SJCRH30 (cell line): Measurements from ENCODE around the gene ERN1. TPM values are rescaled to one million over a fixed set of nuclear protein-coding genes. Genes with fewer than 3 reads are reported as not detected.
"Not testable (repeated sequence)": the region's sequence is repeated elsewhere in the genome, so short reads cannot be mapped to it uniquely, and the experiment has no call there.

Experiments
- DNase-seq, 2 experiments: peaks; one replicate each; pipeline ENCODE4 v3.0.0-alpha.2; 2015 to 2020
- H3K27ac ChIP-seq: fragments of 250-450 bp; sonication (Bioruptor Pico); 2 replicates; pipeline ENCODE4 v1.5.1; 2020; ENCODE audit warnings: mild to moderate bottlenecking, moderate library complexity
- H3K27me3 ChIP-seq: fragments of 250-450 bp; sonication (Bioruptor Pico); 2 replicates; pipeline ENCODE4 v1.5.1; 2020; ENCODE audit warnings: mild to moderate bottlenecking, moderate library complexity
- H3K36me3 ChIP-seq: fragments of 250-450 bp; sonication (Bioruptor Pico); 2 replicates; pipeline ENCODE4 v1.5.1; 2020; ENCODE audit warnings: mild to moderate bottlenecking, moderate library complexity
- H3K4me1 ChIP-seq: fragments of 250-450 bp; sonication (Bioruptor Pico); 2 replicates; pipeline ENCODE4 v1.5.1; 2020; ENCODE audit warnings: mild to moderate bottlenecking, moderate library complexity
- H3K4me3 ChIP-seq: fragments of 250-450 bp; sonication (Bioruptor Pico); 2 replicates; pipeline ENCODE4 v1.5.1; 2020; ENCODE audit warnings: mild to moderate bottlenecking, moderate library complexity
- H3K9me3 ChIP-seq: fragments of 250-450 bp; sonication (Bioruptor Pico); replicated peaks from 2 replicates; pipeline ENCODE4 v1.5.1; 2020; ENCODE audit warnings: mild to moderate bottlenecking, moderate library complexity
- total RNA-seq: library from RNA; depleted of rRNA; stranded (reverse); fragments of >200 nt; shearing (Covaris generic); gene quantifications from 2 replicates; pipeline ENCODE4 v1.2.3, GENCODE V29; 2014

ERN1 gene
- total RNA-seq, 1 experiment from 2014 or later = 2.2 TPM

DNA sequence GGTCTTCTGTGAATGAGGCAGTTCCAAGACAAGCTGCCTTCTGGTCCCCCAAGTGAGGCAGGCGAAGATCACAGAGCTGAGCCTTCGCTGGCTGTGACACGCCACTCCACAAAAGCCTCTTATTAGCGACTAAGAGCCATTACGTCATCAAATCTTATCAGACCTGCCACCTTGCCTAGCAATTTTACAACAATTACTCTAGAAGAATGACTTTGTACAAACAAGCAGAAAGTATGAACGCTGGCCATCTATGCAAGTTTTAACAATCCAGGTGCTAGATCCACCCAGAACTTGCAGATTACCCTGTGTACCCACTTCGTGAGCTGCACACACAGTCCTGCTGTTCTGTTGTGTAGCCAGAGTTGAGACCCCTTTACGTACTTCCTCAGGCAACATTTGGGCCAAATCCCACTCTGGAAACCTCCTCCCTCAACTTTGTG, 105.7 kb downstream of the ERN1 start:
- H3K4me3 ChIP-seq = no peak overlapping the region
- H3K27ac ChIP-seq = no peak overlapping the region
- no peak for DNase-seq
- H3K36me3 ChIP-seq = no peaks in the 10 kb centered on the region
- H3K4me1 ChIP-seq = peaks cover 2% of the 10 kb centered on the region; the same call in 1 of the 2 replicates
- no peaks in the 10 kb centered on the region for H3K27me3 ChIP-seq
- no peaks in the 10 kb centered on the region for H3K9me3 ChIP-seq

DNA sequence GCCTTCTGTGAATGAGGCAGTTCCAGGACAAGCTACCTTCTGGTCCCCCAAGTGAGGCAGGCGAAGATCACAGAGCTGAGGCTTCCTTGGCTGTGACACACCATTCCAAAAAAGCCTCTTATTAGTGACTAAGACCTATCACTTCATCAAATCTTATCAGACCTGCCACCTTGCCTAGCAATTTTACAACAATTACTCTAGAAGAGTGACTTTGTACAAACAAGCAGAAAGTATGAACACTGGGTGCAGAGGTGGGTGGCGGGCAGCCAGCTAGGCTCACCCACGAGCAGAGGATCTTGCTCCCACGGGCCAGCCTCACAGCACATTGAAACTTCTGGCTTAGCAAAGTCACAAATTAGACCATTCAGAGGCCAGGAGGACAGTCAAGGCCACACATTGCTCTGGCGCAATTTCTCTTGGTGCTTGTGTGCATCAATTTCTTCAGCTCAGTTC, 107.3 kb downstream of the ERN1 start:
- H3K27me3 ChIP-seq = no peaks in the 10 kb centered on the region; the same call in 1 of the 2 replicates
- no peak for DNase-seq
- no peak overlapping the region for H3K4me3 ChIP-seq
- no peaks in the 10 kb centered on the region for H3K9me3 ChIP-seq
- no peaks in the 10 kb centered on the region for H3K36me3 ChIP-seq
- H3K27ac ChIP-seq = no peak overlapping the region
- H3K4me1 ChIP-seq = no peaks in the 10 kb centered on the region; the same call in 1 of the 2 replicates

DNA sequence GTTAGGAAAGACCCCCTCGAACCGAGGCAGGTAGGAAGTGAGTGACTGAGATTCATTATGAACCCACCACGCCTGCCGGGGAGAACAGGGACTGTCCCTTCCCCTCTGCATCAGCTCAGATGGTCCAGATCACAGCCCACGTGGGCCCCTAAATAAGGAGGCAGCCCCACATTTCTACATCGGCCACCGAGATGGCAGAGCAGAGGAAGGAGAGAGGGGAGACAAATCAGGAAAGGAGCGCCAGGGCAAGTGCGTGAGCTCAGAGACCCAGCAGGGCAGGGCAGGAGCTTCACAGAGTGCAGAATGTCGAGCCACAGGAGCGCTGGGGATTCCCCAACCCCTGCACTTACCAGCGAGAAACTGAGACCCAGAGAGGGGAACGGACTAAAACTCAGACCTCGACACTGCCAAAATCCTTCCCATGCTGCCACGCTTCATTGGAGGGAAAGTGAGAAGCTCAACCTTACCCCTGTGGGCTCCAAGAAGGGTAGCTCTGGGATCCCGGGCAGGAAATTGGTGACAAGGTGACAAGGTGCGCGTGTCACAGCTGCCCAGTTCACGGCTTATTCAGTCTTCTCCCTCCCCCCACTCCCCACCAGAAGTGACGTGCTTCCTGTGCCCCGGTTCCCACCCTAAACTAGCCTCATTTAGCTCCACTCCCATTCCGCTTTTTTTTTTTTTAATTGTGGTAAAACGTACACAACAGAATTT, 109.7 kb downstream of the ERN1 start, which contains the start of gene ICAM2:
TSS of gene ICAM2 (minus strand) at position 578 of the 711 bp plus-strand sequence. CDS start 13,942 bp downstream, outside the sequence.
- H3K27me3 ChIP-seq = no peaks in the 10 kb centered on the region; the same call in 1 of the 2 replicates
- no peak within 1 kb of the TSS for H3K27ac ChIP-seq
- no peak within 1 kb of the TSS; the same call in 1 of the 2 replicates for H3K4me3 ChIP-seq
- H3K9me3 ChIP-seq = no peaks in the 10 kb centered on the region
- no peaks in the 10 kb centered on the region for H3K36me3 ChIP-seq
- no peaks in the 10 kb centered on the region; the same call in 1 of the 2 replicates for H3K4me1 ChIP-seq
- no peak for DNase-seq

DNA sequence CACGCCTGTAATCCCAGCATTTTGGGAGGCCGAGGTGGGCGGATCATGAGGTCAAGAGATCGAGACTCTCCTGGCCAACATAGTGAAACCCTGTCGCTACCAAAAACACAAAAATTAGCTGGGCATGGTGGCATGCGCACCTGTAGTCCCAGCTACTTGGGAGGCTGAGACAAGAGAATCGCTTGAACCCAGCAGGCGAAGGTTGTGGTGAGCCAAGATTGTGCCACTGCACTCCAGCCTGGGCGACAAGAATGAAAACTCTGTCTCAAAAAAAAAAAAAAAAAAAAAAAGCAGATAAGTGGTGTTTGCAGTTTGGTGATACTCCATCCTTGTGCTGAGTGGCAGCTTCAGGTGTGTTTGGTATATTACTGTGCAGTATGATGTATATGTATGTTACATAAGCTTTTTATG, 110.4 kb downstream of the ERN1 start:
- H3K9me3 ChIP-seq, H3K4me1 ChIP-seq, H3K36me3 ChIP-seq, H3K27me3 ChIP-seq, H3K27ac ChIP-seq, DNase-seq, H3K4me3 ChIP-seq: not testable (repeated sequence)

DNA sequence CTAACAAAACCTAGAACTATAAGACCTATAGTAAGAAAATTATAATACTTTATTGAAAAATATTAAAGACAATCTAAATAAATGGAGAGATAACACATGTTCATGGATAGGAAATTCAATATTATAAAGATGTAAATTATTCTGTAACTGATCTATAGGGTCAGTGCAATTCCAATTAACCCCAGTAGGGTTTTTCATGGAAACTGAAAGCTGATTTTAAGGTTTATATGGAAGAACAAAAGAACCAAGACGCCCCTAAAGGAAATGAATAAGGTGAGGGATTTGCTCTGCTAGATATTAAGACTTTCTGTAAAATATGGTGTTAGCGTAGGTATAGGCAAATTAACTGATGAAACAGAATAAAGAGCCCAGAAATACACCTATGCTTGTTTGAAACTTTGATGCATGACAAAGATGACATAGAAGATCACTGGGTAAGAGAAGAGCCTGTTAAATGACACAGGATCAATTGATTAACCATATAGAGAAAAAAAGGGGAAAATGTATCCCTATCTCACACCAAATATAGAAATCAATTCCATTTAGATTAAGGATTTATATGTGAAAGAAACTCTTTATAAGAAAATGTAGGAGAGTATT, 112.5 kb downstream of the ERN1 start:
- DNase-seq = no peak
- no peak overlapping the region for H3K27ac ChIP-seq
- no peaks in the 10 kb centered on the region; the same call in 1 of the 2 replicates for H3K27me3 ChIP-seq
- no peaks in the 10 kb centered on the region for H3K4me1 ChIP-seq
- no peak overlapping the region for H3K4me3 ChIP-seq
- no peaks in the 10 kb centered on the region for H3K36me3 ChIP-seq
- H3K9me3 ChIP-seq = no peaks in the 10 kb centered on the region

DNA sequence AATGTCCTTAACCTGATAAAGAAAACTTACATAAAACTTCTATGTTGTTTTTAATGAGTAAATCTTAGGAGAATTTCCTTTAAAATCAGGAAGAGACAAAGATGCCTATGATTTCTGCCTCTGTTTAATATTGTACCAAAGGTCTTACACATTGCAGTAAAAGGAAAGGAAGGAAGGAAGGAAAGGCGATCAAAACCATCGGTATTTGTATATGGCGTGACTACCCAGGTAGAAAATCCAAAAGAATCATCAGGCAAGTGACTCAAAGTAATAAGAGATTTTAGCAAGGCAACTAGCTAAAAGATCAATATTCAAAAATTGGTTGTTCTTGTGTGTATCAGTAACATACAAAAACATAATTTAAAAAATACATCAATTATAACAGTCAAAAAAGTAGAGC, 113.0 kb downstream of the ERN1 start:
- no peaks in the 10 kb centered on the region for H3K9me3 ChIP-seq
- DNase-seq = no peak
- no peak overlapping the region for H3K27ac ChIP-seq
- no peaks in the 10 kb centered on the region for H3K4me1 ChIP-seq
- H3K27me3 ChIP-seq = no peaks in the 10 kb centered on the region; the same call in 1 of the 2 replicates
- no peaks in the 10 kb centered on the region for H3K36me3 ChIP-seq
- H3K4me3 ChIP-seq = no peak overlapping the region

DNA sequence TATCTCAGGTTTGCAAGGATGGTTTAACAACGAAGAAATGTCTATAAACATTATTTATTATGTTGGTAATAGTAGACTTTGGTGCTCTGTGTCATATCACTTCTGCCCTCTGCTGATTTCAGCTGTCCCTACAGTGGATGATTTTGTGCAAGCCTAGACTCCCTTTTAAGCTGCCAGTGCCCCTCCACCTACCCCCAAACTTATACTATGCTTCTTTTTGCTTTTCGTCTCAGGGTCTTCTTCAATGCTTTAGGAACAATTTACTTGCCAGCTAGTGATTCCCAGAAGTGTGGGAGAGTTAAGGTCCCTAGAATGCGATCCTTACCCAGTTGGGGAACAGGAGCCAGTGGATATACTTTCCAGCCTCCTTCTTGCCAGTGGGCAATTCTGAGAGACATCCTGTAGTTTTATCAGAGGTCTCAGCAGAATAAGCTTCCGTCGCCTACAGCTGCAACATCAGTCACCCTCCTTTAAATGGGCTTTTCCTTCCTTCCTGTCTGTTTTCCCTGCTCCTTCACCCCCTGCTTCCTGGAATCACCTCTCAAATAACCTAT, 113.6 kb downstream of the ERN1 start:
- Histone ChIP-seq H3K9me3 (no peaks in the 10 kb centered on the region), H3K36me3 (no peaks in the 10 kb centered on the region), H3K27ac (no peak overlapping the region), H3K4me3 (no peak overlapping the region), H3K4me1 (no peaks in the 10 kb centered on the region), H3K27me3 (no peaks in the 10 kb centered on the region; the same call in 1 of the 2 replicates)
- DNase-seq = no peak

DNA sequence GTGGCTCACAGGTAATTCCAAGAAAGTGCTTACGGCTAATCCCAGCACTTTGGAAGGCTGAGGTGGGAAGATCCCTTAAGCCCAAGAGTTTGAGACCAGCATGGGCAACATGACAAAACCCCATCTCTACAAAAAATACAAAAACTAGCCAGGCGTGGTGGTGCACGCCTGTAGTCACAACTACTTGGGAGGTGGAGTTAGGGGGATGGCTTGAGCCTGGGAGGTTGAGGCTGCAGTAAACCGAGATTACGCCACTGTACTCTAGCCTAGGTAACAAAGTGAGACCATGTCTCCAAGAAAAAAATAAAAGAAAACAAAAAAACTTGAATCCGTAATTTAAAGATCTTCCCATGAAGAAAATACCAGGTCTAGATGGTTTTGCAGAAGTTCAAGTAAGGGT, 114.5 kb downstream of the ERN1 start:
- no peak overlapping the region for H3K4me3 ChIP-seq
- H3K36me3 ChIP-seq = no peaks in the 10 kb centered on the region
- H3K27ac ChIP-seq = no peak overlapping the region
- H3K9me3 ChIP-seq = no peaks in the 10 kb centered on the region
- DNase-seq = no peak
- H3K4me1 ChIP-seq = no peaks in the 10 kb centered on the region
- H3K27me3 ChIP-seq = no peaks in the 10 kb centered on the region; the same call in 1 of the 2 replicates

DNA sequence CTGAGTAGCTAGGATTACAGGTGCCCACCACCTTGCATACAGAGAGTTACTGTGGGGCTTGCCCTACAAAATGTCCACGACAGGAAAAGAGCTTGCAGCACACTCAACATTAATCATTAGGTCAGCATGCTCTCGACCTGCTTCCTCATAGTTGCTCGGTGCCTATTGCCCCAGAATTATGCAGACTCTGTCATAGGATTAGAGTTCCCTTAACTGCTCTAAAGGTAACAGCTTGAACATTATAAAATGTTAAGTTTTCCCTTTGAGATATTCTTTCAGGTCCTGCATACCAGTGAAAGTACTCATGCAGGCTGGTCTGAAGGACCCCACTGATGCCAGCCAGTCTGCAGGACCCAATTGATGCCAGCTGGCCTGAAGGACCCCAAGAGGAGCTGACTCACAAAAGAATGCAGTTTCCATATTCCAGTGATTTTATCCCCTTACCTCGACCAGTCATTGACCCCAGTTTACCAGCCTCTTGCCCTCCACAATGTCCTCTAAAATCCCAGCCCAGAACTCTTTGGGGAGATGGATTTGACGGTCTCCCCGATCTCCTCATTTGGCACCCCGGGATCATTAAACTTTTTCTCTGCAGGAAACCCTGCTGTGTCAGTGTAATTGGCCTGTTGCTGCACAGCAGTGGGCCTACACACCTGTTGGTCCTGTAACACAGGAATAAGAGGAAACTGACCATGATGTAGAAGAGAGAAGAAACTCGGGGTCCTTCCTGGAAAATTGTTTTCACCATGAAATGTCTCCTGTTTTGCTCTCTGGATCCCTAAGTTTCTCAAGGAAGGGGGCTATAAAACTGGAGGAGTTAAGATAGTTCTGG, 120.2 kb downstream of the ERN1 start:
- Histone ChIP-seq H3K4me3 (no peak overlapping the region), H3K4me1 (peaks cover 4% of the 10 kb centered on the region), H3K36me3 (no peaks in the 10 kb centered on the region), H3K27ac (no peak overlapping the region), H3K27me3 (no peaks in the 10 kb centered on the region), H3K9me3 (no peaks in the 10 kb centered on the region)
- DNase-seq = no peak

DNA sequence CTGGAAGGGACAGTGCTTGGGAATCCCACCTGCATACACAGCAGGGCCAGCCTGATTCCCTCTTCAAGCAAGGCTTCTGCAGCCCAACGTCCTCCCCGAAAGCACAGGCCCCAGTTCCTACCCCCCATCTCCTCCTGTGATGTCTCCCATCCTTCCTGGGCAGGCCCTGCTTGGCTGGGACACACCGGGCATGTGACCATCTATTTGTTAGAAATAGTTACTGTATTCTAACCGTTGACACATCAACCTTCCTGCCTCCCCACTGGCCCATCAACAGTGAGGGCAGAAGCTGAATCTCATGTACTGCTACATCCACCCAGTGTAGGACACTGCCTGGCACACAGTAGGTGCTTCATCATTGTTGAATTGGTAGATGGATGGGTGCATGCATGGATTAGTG, 121.1 kb downstream of the ERN1 start:
- H3K4me1 ChIP-seq = peaks cover 4% of the 10 kb centered on the region
- H3K27me3 ChIP-seq = no peaks in the 10 kb centered on the region
- H3K27ac ChIP-seq = no peak overlapping the region
- no peak overlapping the region for H3K4me3 ChIP-seq
- no peaks in the 10 kb centered on the region for H3K36me3 ChIP-seq
- no peak for DNase-seq
- H3K9me3 ChIP-seq = no peaks in the 10 kb centered on the region

DNA sequence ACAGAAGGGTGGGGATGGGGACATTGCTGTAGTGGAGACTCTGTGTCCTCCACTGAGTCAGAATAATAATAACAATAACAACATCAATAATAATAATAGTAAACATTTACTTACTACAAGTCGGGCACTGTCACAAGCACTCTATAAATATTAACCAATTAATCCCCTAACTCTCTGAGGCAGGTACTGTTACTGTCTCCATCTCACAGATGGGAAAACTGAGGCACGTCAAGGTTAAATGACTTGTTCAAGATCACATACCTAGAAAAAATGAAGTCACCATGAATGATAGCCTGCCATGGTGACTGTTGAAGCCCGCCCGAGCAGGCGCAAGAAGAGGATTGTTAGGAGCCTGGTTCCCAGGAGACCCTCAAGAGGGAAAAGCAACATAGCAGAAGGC, 121.6 kb downstream of the ERN1 start:
- Histone ChIP-seq H3K9me3 (no peaks in the 10 kb centered on the region), H3K4me3 (no peak overlapping the region), H3K36me3 (no peaks in the 10 kb centered on the region), H3K4me1 (peaks cover 4% of the 10 kb centered on the region), H3K27me3 (no peaks in the 10 kb centered on the region), H3K27ac (no peak overlapping the region)
- DNase-seq = no peak

DNA sequence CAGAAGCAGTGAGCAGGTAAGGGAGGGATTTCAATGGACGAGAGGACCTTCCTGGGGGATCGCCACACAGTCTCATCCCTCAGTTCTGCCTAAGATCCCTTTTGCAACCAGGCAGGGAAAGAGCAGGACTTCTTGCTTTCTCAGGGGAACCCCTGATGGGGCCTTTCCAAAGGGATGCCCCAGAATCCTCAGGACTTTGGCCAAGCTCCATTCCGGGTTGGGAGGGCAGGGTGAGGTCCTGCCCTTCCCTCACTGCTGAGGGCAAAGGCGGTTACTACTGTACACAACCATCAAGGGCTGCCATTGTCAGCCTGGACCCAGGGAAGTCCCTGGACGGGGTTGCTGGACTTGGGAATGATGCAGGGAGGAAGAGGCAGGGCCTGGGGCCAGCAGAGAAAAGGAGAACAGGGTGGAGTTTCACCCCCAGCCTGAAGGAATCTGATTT, 122.1 kb downstream of the ERN1 start:
- H3K4me3 ChIP-seq = no peak overlapping the region
- H3K9me3 ChIP-seq = no peaks in the 10 kb centered on the region
- no peaks in the 10 kb centered on the region for H3K36me3 ChIP-seq
- H3K4me1 ChIP-seq = peaks cover 4% of the 10 kb centered on the region
- H3K27ac ChIP-seq = no peak overlapping the region
- no peak for DNase-seq
- no peaks in the 10 kb centered on the region for H3K27me3 ChIP-seq

DNA sequence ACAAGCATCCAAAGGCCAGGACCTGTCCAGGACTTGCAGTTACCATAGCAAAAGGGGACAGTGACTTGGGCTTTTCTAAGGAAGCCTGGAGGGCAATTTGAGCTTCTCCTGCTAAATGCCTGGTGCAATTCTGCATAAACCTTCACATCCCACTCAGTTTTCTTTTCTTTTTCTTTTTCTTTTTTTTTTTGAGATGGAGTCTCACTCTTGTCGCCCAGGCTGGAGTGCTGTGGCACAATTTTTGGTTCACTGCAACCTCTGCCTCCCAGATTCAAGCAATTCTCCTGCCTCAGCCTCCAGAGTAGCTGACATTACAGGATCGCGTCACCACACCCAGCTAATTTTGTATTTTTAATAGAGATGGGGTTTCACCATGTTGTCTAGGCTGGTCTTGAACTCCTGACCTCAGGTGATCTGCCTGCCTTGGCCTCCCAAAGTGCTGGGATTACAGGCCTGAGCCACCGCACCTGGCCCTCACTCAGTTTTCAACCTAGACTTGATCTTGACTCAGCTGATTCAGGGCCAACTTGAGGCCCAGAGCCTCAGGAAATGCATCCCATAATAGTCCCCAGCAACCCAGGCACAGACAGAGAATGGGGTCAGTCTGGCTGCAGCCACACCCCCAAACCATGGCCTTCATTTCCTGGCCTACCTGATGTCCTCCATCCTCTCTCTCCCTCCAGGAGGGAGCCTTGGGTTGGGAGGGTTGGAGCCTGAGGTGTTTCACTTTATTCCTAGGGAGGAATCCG, 122.7 kb downstream of the ERN1 start:
- H3K27ac ChIP-seq, H3K4me1 ChIP-seq, H3K4me3 ChIP-seq, H3K36me3 ChIP-seq, DNase-seq, H3K9me3 ChIP-seq, H3K27me3 ChIP-seq: not testable (repeated sequence)
